Peyer's patch (tissue), 4 donors: ENCODE data around the gene SH3RF3. TPM values are rescaled to one million over a fixed set of nuclear protein-coding genes. Genes with fewer than 3 reads are reported as not detected.

ENCODE experiments used
- DNase-seq, 3 donors: peaks; one replicate each; pipeline ENCODE4 v3.0.0-alpha.2; 2017 to 2019
- H3K27ac ChIP-seq, 4 donors: fragments of 200-600 bp; sonication (generic); one replicate each; pipeline ENCODE4 v1.5.1; 2016 to 2019
- H3K27me3 ChIP-seq, 2 donors: fragments of 200-600 bp; sonication (generic); one replicate each; pipeline ENCODE4 v1.5.1; 2019
- H3K36me3 ChIP-seq, 3 donors: fragments of 200-600 bp; sonication (generic); one replicate each; pipeline ENCODE4 v1.5.1; 2016 to 2019
- H3K4me1 ChIP-seq, 4 donors: fragments of 200-600 bp; sonication (generic); one replicate each; pipeline ENCODE4 v1.5.1; 2016 to 2019
- H3K4me3 ChIP-seq, 4 donors: fragments of 200-600 bp; sonication (generic); 1 replicate in 3 of 4; 2 replicates in 1 of 4; pipeline ENCODE4 v1.5.1; 2016 to 2019; ENCODE audit warnings: mild to moderate bottlenecking in 1 of 4
- H3K9me3 ChIP-seq, 4 donors: fragments of 200-600 bp; sonication (generic); one replicate each; pipeline ENCODE4 v1.5.1; 2016 to 2019; ENCODE audit warnings: mild to moderate bottlenecking in 1 of 4
- POLR2A ChIP-seq, 2 donors: fragments of 450-650 bp; IDR thresholded peaks; one replicate each; pipeline ENCODE4 v1.5.1; 2017; ENCODE audit warnings: antibody characterized with exemption in 2 of 2, mild to moderate bottlenecking in 2 of 2, moderate library complexity in 2 of 2
- total RNA-seq, 4 donors: library from RNA; depleted of rRNA; stranded (reverse); fragments of >200 nt; gene quantifications; one replicate each; pipeline ENCODE4 v1.1.0, GENCODE V29; 2016
- TF ChIP-seq, protein P1 (sequence below), 6 experiments: fragments of 450-650 bp in 4 of 6; fragments of 200-600 bp in 2 of 6; sonication (generic) in 1 of 6; IDR thresholded peaks; one replicate each; pipeline ENCODE4 v1.5.1; 2017 to 2019; ENCODE audit warnings: antibody characterized with exemption in 6 of 6, mild to moderate bottlenecking in 3 of 6, moderate library complexity in 1 of 6

Gene SH3RF3
- total RNA-seq, 4 donors from 2014 or later = 1.1 to 5.0 (median 3.3) TPM

DNA sequence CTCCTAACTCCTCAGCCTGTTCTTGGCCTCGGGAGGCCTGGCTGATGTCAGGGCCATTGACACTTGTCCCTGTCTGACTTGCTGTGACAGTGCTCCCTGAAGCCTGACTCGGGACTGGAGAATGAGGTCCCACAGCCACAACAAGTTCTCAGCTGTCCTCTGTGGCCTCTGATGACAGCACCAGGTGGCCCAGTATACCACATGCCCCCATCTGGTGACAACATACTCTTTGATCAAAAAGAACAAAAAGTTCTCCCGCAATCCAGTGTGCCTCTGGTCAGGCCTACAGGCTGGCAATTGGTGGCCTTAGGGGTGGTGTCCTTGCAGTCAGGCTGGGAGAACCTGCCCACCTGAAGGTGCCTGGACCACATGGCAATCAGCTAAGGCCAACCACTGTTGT, 382.2 kb downstream of the SH3RF3 start:
- Histone ChIP-seq H3K27ac (no peak overlapping the region), H3K4me1 (peaks cover 0 to 16% (median 0%) of the 10 kb centered on the region in 4 donors), H3K27me3 (no peaks in the 10 kb centered on the region), H3K36me3 (no peaks in the 10 kb centered on the region), H3K9me3 (no peaks in the 10 kb centered on the region), H3K4me3 (no peak overlapping the region)
- no peak for DNase-seq
- no peak for TF ChIP-seq POLR2A (IDR thresholded peaks at IDR 0.05)
- TF ChIP-seq, protein P1, sequence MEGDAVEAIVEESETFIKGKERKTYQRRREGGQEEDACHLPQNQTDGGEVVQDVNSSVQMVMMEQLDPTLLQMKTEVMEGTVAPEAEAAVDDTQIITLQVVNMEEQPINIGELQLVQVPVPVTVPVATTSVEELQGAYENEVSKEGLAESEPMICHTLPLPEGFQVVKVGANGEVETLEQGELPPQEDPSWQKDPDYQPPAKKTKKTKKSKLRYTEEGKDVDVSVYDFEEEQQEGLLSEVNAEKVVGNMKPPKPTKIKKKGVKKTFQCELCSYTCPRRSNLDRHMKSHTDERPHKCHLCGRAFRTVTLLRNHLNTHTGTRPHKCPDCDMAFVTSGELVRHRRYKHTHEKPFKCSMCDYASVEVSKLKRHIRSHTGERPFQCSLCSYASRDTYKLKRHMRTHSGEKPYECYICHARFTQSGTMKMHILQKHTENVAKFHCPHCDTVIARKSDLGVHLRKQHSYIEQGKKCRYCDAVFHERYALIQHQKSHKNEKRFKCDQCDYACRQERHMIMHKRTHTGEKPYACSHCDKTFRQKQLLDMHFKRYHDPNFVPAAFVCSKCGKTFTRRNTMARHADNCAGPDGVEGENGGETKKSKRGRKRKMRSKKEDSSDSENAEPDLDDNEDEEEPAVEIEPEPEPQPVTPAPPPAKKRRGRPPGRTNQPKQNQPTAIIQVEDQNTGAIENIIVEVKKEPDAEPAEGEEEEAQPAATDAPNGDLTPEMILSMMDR (IDR thresholded peaks at IDR 0.05) = no peak

DNA sequence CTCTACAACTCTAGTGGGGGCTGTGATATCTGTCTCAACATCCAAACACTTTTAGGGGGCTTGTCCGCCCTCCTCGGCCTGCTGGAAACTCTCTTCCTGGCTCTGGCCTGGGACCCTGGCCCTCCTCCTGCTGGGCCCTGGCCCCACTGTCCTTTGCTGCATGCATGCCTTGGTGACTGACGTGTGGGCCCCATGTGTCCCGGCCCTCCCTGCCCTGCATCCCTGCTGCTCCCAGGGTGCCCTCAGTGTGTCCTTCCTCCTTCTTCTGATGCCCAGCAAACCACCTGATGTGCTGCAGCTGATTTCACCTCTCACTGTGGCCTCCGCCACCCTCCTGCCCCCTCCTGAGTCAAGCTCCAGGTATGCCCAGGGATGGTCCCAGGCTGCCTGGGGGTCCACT, 383.1 kb downstream of the SH3RF3 start:
- Histone ChIP-seq H3K9me3 (no peaks in the 10 kb centered on the region), H3K4me1 (peaks cover 0 to 16% (median 0%) of the 10 kb centered on the region in 4 donors), H3K27me3 (no peaks in the 10 kb centered on the region), H3K4me3 (no peak overlapping the region), H3K36me3 (no peaks in the 10 kb centered on the region), H3K27ac (no peak overlapping the region)
- TF ChIP-seq, protein P1 (IDR thresholded peaks at IDR 0.05) = no peak
- TF ChIP-seq POLR2A (IDR thresholded peaks at IDR 0.05) = no peak
- no peak for DNase-seq

DNA sequence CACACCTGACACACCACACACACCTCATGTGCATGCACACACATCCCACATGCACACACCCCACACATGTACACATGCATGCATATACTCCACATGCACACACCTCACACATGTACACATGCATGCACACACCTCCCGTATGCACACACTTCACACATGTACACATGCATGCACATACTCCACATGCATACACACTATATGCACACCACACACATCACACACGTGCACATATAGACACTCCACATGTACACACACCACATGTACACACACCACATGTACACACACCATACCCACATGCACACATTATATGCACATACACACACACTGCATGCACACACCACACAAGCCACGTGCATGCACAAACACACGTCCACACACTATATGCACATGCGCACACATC, 384.2 kb downstream of the SH3RF3 start:
- Histone ChIP-seq H3K27me3 (no peaks in the 10 kb centered on the region), H3K9me3 (no peaks in the 10 kb centered on the region), H3K4me3 (no peak overlapping the region), H3K4me1 (peaks cover 0 to 16% (median 0%) of the 10 kb centered on the region in 4 donors), H3K27ac (no peak overlapping the region), H3K36me3 (no peaks in the 10 kb centered on the region)
- no peak for TF ChIP-seq POLR2A (IDR thresholded peaks at IDR 0.05)
- TF ChIP-seq, protein P1 (IDR thresholded peaks at IDR 0.05) = no peak
- no peak for DNase-seq

DNA sequence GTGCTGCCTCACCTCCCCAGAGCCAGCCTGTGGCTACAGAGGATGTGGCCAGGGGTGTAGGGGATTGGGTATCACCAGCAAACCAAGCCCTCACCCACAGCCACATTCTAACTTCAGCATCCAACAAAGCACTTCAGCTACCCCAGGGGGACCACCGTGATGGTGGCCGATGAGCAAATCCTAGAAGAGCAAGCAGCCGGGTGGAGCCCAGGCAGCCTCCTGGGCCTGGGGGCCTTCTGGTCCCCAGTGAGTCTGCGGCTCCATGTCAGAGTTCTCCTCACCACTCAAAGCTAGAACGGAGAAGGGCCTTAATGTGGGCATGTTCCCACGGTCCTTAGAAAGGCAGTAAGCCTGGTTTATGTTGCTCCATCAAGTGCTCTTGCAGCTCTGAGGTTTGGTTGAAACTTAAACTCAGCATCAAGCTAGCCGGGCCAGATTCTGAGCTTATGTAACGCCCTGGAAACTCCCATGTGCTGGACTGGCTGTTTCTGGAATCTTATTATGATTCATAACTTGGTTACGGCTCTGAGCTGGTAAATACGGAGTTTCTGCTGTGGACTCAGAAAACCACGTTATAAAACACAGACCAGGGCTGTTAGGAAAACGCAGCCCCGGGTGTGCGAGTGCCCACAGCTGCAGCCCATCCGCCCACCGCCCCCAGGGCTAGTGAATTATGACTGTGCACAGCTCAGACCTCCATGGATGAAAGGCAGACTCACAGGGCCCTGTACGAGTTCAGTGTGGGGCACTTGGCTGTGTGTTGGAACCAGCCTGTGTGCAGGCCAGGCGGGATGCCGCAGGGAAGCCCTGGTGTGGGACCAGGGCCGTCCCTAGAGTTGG, 385.0 kb downstream of the SH3RF3 start:
- Histone ChIP-seq H3K36me3 (no peaks in the 10 kb centered on the region), H3K27ac (peak overlapping the region; percentile 32 to 78 (median 54)), H3K4me3 (no peak overlapping the region), H3K9me3 (no peaks in the 10 kb centered on the region), H3K4me1 (peaks cover 0 to 16% (median 0%) of the 10 kb centered on the region in 4 donors), H3K27me3 (no peaks in the 10 kb centered on the region)
- no peak for DNase-seq
- TF ChIP-seq, protein P1 (IDR thresholded peaks at IDR 0.05) = no peak
- no peak for TF ChIP-seq POLR2A (IDR thresholded peaks at IDR 0.05)

DNA sequence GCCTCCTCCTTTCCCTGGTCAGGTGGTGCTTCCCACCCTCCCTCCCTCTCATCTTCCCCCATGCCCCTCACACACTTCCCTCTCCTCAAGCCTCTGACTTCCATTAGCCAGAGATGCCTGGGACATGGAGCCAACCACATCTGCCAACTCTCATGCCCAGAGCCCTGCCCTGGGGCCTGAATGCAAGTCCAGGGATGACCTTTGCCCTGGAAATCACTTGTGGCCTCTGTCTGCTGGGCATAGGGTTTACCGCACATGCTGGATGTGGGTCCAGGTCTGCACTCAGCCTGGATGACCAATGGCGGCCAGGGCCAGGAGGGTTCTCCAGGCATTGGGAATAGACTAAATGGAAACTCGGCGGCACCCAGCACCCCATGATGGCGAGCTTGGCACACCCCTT, 385.9 kb downstream of the SH3RF3 start:
- no peaks in the 10 kb centered on the region for H3K27me3 ChIP-seq
- DNase-seq = no peak
- H3K36me3 ChIP-seq = no peaks in the 10 kb centered on the region
- TF ChIP-seq, protein P1 (IDR thresholded peaks at IDR 0.05) = no peak
- TF ChIP-seq POLR2A (IDR thresholded peaks at IDR 0.05) = no peak
- H3K27ac ChIP-seq = peak overlapping the region; percentile 32 to 78 (median 53)
- no peaks in the 10 kb centered on the region for H3K9me3 ChIP-seq
- no peak overlapping the region for H3K4me3 ChIP-seq
- peaks cover 0 to 16% (median 0%) of the 10 kb centered on the region in 4 donors for H3K4me1 ChIP-seq
